HG03108 (cell line): ENCODE measurements around the gene MOB1A.
"Not testable (repeated sequence)": the region's sequence is repeated elsewhere in the genome, so short reads cannot be mapped to it uniquely, and the experiment has no call there.

Source experiments
- ATAC-seq: cut with Tn5 transposase; IDR thresholded peaks from one replicate; pipeline ENCODE4 v1.9.1; 2021; ENCODE audit warnings: moderate library complexity; ENCODE audit not compliant: unreplicated experiment

The MOB1A gene

GRCh38 chr2:74149570-74150319 is 28.9 kb downstream of the MOB1A start:
- ATAC-seq: no peak

GRCh38 chr2:74149247-74149525 is 29.5 kb downstream of the MOB1A start:
- ATAC-seq: no peak

GRCh38 chr2:74148457-74149246 is 30.0 kb downstream of the MOB1A start:
- no peak for ATAC-seq

GRCh38 chr2:74147727-74148456 is 30.8 kb downstream of the MOB1A start, which contains the start of gene BOLA3:
TSS of gene BOLA3 (minus strand) at chr2:74147912. CDS start at chr2:74147874, 38 bp downstream.
- peak; percentile 93 for ATAC-seq

- no peak for ATAC-seq
Observed at GRCh38 chr2:74146929-74147726, 31.6 kb downstream of the MOB1A start.

- no peak for ATAC-seq
Observed at GRCh38 chr2:74142340-74142739, 36.3 kb downstream of the MOB1A start.

- no peak for ATAC-seq
Observed at GRCh38 chr2:74138600-74139323, 39.9 kb downstream of the MOB1A start.

- ATAC-seq: no peak
Observed at GRCh38 chr2:74137651-74138599, 40.8 kb downstream of the MOB1A start.

- no peak for ATAC-seq
Observed at GRCh38 chr2:74131901-74132300, 46.8 kb downstream of the MOB1A start.

GRCh38 chr2:74130211-74130995 is 48.3 kb downstream of the MOB1A start:
- ATAC-seq: no peak

- ATAC-seq: no peak
Observed at GRCh38 chr2:74128206-74128605, 50.5 kb downstream of the MOB1A start.

- ATAC-seq: not testable (repeated sequence)
Observed at GRCh38 chr2:74123955-74124354, 54.7 kb downstream of the MOB1A start.

GRCh38 chr2:74121846-74122245 is 56.8 kb downstream of the MOB1A start:
- not testable (repeated sequence) for ATAC-seq

- ATAC-seq: peak; percentile 89
Observed at GRCh38 chr2:74119912-74120825, 58.5 kb downstream of the MOB1A start.

- ATAC-seq: no peak
Observed at GRCh38 chr2:74119339-74119738, 59.3 kb downstream of the MOB1A start.

GRCh38 chr2:74111380-74111779 is 67.3 kb downstream of the MOB1A start:
- ATAC-seq: no peak

GRCh38 chr2:74110537-74110936 is 68.1 kb downstream of the MOB1A start:
- ATAC-seq: no peak
